Measurements from ENCODE around the gene BRD3. TPM values are rescaled to one million over a fixed set of nuclear protein-coding genes. Genes with fewer than 3 reads are reported as not detected.

The BRD3 gene
- total RNA-seq, 2 experiments from 2014 or later = 34.2 to 36.6 TPM

DNA sequence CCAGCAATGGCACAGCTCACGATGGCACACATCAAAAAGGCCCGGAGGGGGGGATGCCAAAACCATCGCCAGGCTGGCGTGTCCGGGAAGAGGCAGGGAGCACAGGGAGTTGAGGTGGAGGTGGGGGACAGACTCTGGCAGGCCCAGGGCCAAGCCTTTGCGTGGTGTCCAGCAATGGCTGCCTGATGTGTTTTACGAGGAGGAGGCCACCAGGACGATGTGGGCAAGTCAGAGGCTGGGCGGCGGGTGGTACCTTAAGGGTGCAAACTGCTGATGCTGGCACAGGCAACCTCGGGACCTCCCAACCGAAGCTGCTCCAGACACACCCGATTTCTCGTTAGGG, 80.4 kb downstream of the BRD3 start:
- Mint-ChIP-seq H3K9me3 (no peaks in the 10 kb centered on the region), H3K4me1 (ENCODE audit: low read depth) (no peaks in the 10 kb centered on the region), H3K27me3 (ENCODE audit: low read depth) (peaks cover 3% of the 10 kb centered on the region), H3K4me3 (no peak overlapping the region), H3K27ac (no peak overlapping the region), H3K36me3 (ENCODE audit: low read depth) (no peaks in the 10 kb centered on the region)
- intact Hi-C loops (cut with micrococcal nuclease) = no loop called here
- no peak for DNase-seq
- CTCF ChIA-PET = no interaction called here

DNA sequence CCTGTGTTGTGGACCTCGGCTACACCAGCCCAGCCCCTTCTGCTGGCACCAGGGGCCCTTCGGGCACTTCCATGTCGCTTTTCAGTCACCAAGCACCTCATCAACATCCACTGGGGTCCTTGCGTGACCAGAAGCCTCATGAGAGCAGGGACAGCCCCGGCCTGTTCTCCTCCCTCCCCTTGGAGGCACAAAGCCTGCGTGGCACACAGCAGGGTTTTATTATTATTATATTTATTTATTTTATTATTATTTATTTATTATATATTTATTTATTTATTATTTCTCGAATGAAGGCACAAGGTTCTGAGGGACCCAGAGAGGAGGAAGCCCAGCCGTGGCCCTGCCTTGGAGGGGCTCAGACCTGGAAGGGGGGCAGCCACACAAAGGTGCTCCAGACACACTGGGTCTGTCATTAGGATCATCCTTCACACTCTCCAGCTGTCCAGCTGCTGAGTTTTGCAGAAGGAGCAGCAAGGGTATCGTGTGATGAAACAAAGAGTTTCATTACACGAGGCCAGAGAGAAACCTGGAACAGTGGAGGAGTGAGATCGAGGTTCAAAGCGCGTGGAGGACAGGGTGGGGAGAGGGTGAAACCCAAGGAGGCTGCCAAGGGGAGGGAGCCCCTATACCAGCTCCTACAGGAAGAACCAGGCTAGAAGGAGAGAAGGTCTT, 80.9 kb downstream of the BRD3 start:
- no peak for DNase-seq
- CTCF ChIA-PET = interaction anchor here (0.7 kb wide), 1 partner anchor 206 kb away, joined by 3 read pairs; no protein-coding TSS in a partner anchor
- H3K36me3 Mint-ChIP-seq (ENCODE audit: low read depth) = no peaks in the 10 kb centered on the region
- no peaks in the 10 kb centered on the region for H3K4me1 Mint-ChIP-seq (ENCODE audit: low read depth)
- no peak overlapping the region for H3K27ac Mint-ChIP-seq
- H3K27me3 Mint-ChIP-seq (ENCODE audit: low read depth) = peaks cover 3% of the 10 kb centered on the region
- no peak overlapping the region for H3K4me3 Mint-ChIP-seq
- no peaks in the 10 kb centered on the region for H3K9me3 Mint-ChIP-seq
- intact Hi-C loops (cut with micrococcal nuclease) = no loop called here

GRCh38 chr9:133986061-133986460, 81.8 kb downstream of the BRD3 start:
- no peak overlapping the region for H3K27ac Mint-ChIP-seq
- H3K9me3 Mint-ChIP-seq = no peaks in the 10 kb centered on the region
- no peak overlapping the region for H3K4me3 Mint-ChIP-seq
- H3K4me1 Mint-ChIP-seq (ENCODE audit: low read depth) = no peaks in the 10 kb centered on the region
- CTCF ChIA-PET = no interaction called here
- no peaks in the 10 kb centered on the region for H3K36me3 Mint-ChIP-seq (ENCODE audit: low read depth)
- H3K27me3 Mint-ChIP-seq (ENCODE audit: low read depth) = peaks cover 3% of the 10 kb centered on the region
- intact Hi-C loops (cut with micrococcal nuclease) = no loop called here
- DNase-seq = no peak

DNA sequence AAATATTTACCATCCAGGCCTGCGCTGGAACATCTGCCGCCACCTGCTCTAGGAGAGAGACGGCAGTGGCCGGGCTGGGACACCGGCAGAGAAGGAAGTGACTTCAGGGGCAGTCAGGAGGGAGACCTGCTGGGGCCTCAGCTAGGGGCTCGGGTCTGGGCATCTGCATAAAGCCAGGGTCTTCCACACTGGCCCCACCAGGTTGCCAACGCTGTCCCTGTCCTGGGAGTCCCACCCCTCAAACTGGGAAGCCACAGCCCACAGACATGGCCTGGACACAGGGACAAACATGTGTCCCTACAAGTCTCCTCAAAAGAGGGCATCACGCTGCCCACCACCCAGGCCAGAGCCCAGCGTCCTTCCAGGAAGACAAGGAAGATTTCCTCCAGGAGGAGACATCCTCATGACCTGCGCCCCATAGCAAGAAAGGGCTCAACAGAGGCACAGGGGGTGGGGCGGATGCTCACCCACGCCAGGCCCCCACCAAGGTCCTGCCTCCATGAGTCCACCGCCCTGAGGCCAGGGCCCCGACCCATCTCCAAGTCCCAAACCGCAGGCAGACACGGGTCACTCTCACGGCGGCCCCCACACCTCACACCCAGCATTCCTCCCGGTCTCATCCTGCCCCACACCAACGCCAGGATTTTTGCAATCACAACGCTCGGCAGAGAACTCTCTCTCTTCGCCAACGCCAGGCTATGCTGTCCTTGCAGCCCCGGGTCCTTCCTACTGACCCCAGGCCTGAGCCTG, 84.7 kb downstream of the BRD3 start:
- DNase-seq = no peak
- no peaks in the 10 kb centered on the region for H3K27me3 Mint-ChIP-seq (ENCODE audit: low read depth)
- intact Hi-C loops (cut with micrococcal nuclease) = no loop called here
- H3K4me3 Mint-ChIP-seq = no peak overlapping the region
- H3K4me1 Mint-ChIP-seq (ENCODE audit: low read depth) = no peaks in the 10 kb centered on the region
- CTCF ChIA-PET = interaction anchor here (0.9 to 1.4 kb wide), 2 partner anchors 11 to 201 kb away, joined by 3 to 4 read pairs; no protein-coding TSS in a partner anchor
- H3K27ac Mint-ChIP-seq = no peak overlapping the region
- no peaks in the 10 kb centered on the region for H3K36me3 Mint-ChIP-seq (ENCODE audit: low read depth)
- H3K9me3 Mint-ChIP-seq = no peaks in the 10 kb centered on the region

DNA sequence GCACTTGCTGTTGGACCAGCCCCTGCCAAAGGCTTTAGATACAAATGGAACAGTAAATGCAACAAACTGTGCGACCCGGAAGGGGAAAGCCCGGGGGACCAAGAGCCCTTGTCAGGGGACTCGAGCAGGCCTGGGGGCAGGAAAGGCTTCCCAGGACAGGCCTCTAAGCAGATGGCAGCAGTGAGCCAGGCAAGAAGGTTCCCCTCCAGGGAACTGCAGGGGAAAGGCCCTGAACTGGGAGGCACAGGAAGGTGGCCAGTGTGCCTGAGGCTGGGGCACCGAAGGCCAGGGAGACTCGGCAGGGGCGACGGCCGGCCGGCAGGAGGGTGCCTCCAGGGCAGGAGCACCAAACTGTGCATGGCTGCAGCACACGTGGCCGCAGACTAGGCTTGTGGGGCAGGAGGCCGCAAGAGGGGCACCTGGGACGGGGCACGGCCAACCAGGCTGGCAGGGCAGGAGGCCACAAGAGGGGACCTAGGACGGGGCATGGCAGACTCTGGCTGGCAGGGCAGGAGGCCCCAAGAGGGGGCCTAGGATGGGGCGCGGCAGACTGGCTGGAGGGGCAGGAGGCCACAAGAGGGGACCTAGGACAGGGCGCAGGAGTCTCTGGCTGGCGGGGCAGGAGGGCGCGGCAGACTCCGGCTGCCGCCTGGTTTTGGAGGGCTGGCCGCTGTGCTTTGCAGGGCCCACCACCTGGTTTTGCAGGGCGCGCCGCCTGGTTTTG, 85.7 kb downstream of the BRD3 start:
- Mint-ChIP-seq H3K4me1 (ENCODE audit: low read depth) (no peaks in the 10 kb centered on the region), H3K27me3 (ENCODE audit: low read depth) (no peaks in the 10 kb centered on the region), H3K9me3 (no peaks in the 10 kb centered on the region), H3K27ac (no peak overlapping the region), H3K36me3 (ENCODE audit: low read depth) (no peaks in the 10 kb centered on the region), H3K4me3 (no peak overlapping the region)
- intact Hi-C loops (cut with micrococcal nuclease) = no loop called here
- DNase-seq = no peak
- CTCF ChIA-PET = no interaction called here

- Mint-ChIP-seq H3K4me1 (ENCODE audit: low read depth) (no peaks in the 10 kb centered on the region), H3K36me3 (ENCODE audit: low read depth) (no peaks in the 10 kb centered on the region)
- CTCF ChIA-PET = interaction anchor here (1.3 kb wide), 1 partner anchor 12 kb away, joined by 6 read pairs; no protein-coding TSS in a partner anchor
Observed at GRCh38 chr9:133981589-133981957, 86.3 kb downstream of the BRD3 start.

GRCh38 chr9:133980864-133981588, 86.8 kb downstream of the BRD3 start:
- no peaks in the 10 kb centered on the region for H3K9me3 Mint-ChIP-seq
- H3K4me3 Mint-ChIP-seq = no peak overlapping the region
- H3K36me3 Mint-ChIP-seq (ENCODE audit: low read depth) = no peaks in the 10 kb centered on the region
- no peaks in the 10 kb centered on the region for H3K4me1 Mint-ChIP-seq (ENCODE audit: low read depth)
- intact Hi-C loops (cut with micrococcal nuclease) = no loop called here
- CTCF ChIA-PET = interaction anchor here (1.3 kb wide), 1 partner anchor 13 kb away, joined by 6 read pairs; no protein-coding TSS in a partner anchor
- H3K27me3 Mint-ChIP-seq (ENCODE audit: low read depth) = no peaks in the 10 kb centered on the region
- DNase-seq = no peak
- H3K27ac Mint-ChIP-seq = no peak overlapping the region

More at GRCh38 chr9:133981589-133981957, 86.3 kb downstream of the BRD3 start:
- intact Hi-C loops (cut with micrococcal nuclease) = no loop called here
- no peak for DNase-seq
- Mint-ChIP-seq H3K4me3 (no peak overlapping the region), H3K27ac (no peak overlapping the region), H3K9me3 (no peaks in the 10 kb centered on the region), H3K27me3 (ENCODE audit: low read depth) (no peaks in the 10 kb centered on the region)

Other genes starting within 250 kb of the BRD3 start
- gene VAV2, start 75.7 kb downstream of the BRD3 start, total RNA-seq = 1 to 10 TPM; 3.4 to 3.8 TPM
- gene BRD3OS, start 42.5 kb downstream of the BRD3 start, total RNA-seq = 1 to 10 TPM; 6.3 to 6.7 TPM
- gene WDR5, start 68.1 kb upstream of the BRD3 start, total RNA-seq = 10 to 100 TPM; 39.4 to 40.4 TPM
- gene RNU6ATAC, start 96.5 kb upstream of the BRD3 start, total RNA-seq = 10 to 100 TPM in 1 of 2 experiments, not detected in 1; 28.1 TPM